Measurements from ENCODE around the gene HPS4. TPM values are rescaled to one million over a fixed set of nuclear protein-coding genes. Genes with fewer than 3 reads are reported as not detected.

Gene HPS4
- total RNA-seq, 1 experiment from 2014 or later, result 21.2 TPM

DNA sequence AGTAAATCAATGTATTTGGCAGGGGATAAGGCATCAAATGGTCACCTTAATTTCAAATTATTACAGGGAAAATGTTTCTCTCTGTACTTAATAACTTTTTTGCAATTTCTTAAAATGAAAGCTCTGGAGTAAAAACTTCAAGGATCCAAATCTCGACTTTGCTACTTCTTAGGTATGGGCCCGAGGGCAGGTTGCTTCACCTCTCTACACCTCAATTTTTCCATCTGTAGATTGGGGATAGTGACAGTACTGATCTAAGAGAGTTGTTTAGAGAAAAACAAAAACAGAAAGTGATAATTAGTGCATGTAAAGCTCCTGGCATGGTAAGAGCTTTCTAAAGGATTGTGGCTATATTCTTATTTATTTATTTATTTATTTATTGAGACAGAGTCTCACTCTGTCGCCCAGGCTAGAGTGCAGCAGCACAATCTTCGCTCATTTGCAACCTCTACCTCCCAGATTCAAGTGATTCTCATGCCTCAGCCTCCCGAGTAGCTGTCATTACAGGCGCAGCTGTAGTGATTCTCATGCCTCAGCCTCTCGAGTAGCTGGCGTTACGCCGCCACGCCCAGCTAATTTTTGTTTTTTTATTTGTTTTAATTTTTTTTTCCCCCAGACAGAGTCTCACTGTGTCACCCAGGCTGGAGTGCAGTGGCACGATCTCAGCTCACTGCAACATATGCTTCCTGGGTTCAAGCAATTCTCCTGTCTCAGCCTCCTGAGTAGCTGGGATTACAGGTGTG, 31.0 kb upstream of the HPS4 start:
- POLR2A ChIA-PET (ENCODE audit: unreplicated experiment), result interaction anchor here (0.7 kb wide), 1 partner anchor 1782 kb away, joined by 5 read pairs; no protein-coding TSS in a partner anchor
- intact Hi-C loops (cut with micrococcal nuclease; ENCODE audit: unreplicated experiment), result no loop called here

DNA sequence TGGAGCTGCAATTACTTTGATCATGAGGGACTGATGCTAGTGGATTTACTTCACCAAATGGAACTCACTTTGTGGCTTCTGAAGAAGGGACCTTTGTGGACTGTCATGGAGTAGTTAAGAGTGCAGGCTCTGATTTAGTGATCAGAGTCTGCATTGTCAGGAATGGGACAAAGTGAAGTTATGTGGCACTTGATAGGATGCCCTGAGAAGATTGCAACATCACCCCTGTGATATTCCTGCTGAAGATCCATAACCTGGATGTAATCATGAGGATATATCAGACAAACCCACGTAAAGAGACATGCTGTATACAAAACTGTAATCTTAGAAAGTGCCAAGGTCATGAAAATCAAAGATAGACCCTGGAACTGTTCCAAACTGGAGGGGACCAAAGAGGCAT, 30.3 kb upstream of the HPS4 start:
- DNase-seq, result no peak
- Histone ChIP-seq H3K4me3 (peak overlapping the region; percentile 95; the same call in 1 of the 2 replicates), H3K79me2 (ENCODE audit: low read depth) (peaks cover 33% of the 10 kb centered on the region), H3K4me2 (peak overlapping the region; percentile 100), H3K9me2 (ENCODE audit: insufficient read depth) (no peaks in the 10 kb centered on the region), H3K27me3 (ENCODE audit: insufficient read depth, low read depth) (no peaks in the 10 kb centered on the region), H3K36me3 (ENCODE audit: low read depth) (0 out of 2 replicates have a peak, but pooled peaks cover 8% of the 10 kb centered on the region), H3K9me3 (ENCODE audit: insufficient read depth, low read depth) (no peaks in the 10 kb centered on the region), H4K20me1 (ENCODE audit: insufficient read depth) (no peaks in the 10 kb centered on the region), H3K4me1 (replicated peaks; ENCODE audit: insufficient read depth) (peaks cover 22% of the 10 kb centered on the region), H3F3A (ENCODE audit: insufficient read depth, low read depth) (no peaks in the 10 kb centered on the region), H3K27ac (no peak overlapping the region), H2AFZ (no peak overlapping the region)
- BruUV-seq (replicated peaks), result no TSS peak
- ChIA-PET POLR2A (ENCODE audit: unreplicated experiment) (interaction anchor here (0.7 kb wide), 1 partner anchor 1267 kb away, joined by 8 read pairs; no protein-coding TSS in a partner anchor), CTCF (no interaction called here)
- intact Hi-C loops (cut with micrococcal nuclease; ENCODE audit: unreplicated experiment), result no loop called here
- TF ChIP-seq, protein P1, sequence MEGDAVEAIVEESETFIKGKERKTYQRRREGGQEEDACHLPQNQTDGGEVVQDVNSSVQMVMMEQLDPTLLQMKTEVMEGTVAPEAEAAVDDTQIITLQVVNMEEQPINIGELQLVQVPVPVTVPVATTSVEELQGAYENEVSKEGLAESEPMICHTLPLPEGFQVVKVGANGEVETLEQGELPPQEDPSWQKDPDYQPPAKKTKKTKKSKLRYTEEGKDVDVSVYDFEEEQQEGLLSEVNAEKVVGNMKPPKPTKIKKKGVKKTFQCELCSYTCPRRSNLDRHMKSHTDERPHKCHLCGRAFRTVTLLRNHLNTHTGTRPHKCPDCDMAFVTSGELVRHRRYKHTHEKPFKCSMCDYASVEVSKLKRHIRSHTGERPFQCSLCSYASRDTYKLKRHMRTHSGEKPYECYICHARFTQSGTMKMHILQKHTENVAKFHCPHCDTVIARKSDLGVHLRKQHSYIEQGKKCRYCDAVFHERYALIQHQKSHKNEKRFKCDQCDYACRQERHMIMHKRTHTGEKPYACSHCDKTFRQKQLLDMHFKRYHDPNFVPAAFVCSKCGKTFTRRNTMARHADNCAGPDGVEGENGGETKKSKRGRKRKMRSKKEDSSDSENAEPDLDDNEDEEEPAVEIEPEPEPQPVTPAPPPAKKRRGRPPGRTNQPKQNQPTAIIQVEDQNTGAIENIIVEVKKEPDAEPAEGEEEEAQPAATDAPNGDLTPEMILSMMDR (conservative IDR thresholded peaks at IDR 0.05), result no peak

More for the DNA sequence above, 31.0 kb upstream of the HPS4 start:
- H3K4me2 ChIP-seq, result peak overlapping the region; percentile 100; the same call in 1 of the 2 replicates
- no peak overlapping the region for H2AFZ ChIP-seq
- TF ChIP-seq, protein P1 (conservative IDR thresholded peaks at IDR 0.05), result no peak
- TF ChIP-seq EZH2 (IDR thresholded peaks at IDR 0.05; ENCODE audit: low read depth), result no peak
- BruUV-seq (replicated peaks), result no TSS peak
- H3K4me3 ChIP-seq, result no peak overlapping the region
- H3K4me1 ChIP-seq (replicated peaks; ENCODE audit: insufficient read depth), result peaks cover 22% of the 10 kb centered on the region
- peaks cover 33% of the 10 kb centered on the region for H3K79me2 ChIP-seq (ENCODE audit: low read depth)
- no peak for DNase-seq
- H3K36me3 ChIP-seq (ENCODE audit: low read depth), result 0 out of 2 replicates have a peak, but pooled peaks cover 8% of the 10 kb centered on the region
- no peaks in the 10 kb centered on the region for H3F3A ChIP-seq (ENCODE audit: insufficient read depth, low read depth)
- H3K27me3 ChIP-seq (ENCODE audit: insufficient read depth, low read depth), result no peaks in the 10 kb centered on the region
- no peaks in the 10 kb centered on the region for H4K20me1 ChIP-seq (ENCODE audit: insufficient read depth)
- CTCF ChIA-PET, result no interaction called here
- no peaks in the 10 kb centered on the region for H3K9me3 ChIP-seq (ENCODE audit: insufficient read depth, low read depth)
- no peaks in the 10 kb centered on the region for H3K9me2 ChIP-seq (ENCODE audit: insufficient read depth)
- H3K27ac ChIP-seq, result no peak overlapping the region

DNA sequence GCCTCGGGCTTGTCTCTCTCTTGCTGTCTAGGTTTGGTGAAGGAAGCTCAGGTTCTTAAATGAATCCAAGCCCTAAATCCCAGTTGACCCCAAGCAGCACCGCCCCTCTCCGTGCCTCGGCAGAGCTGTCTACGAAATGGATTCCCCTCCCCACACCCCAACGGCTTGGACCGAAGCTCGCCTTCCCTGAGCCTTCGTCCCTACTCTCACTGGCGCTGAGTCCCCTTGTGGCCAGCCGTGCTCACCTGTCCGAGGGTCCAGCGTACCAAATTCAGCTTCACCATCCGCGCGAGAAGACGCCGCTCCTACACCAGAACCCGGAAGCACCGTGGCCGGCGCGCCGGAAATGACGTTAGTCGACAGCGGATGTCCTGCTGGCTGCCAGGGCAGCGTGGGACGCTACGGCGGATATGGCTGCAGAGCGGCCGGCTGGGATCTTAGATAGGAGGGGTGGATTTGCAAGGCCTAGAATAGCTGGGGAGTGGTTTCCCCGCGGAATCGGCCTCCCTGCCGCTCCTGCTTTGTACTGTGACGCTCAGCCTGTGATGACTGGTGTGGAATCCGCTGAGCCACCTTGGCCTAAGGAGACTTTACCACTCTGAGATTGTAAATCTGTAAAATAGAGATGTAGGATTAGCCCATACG, 28.7 kb upstream of the HPS4 start, which contains the start of gene TFIP11:
Gene TFIP11, minus strand, starts transcription at position 325 of the 645 bp plus-strand sequence. CDS start 2,201 bp downstream, outside the sequence.
- H3K4me3 ChIP-seq, result peak within 1 kb of the TSS; percentile 95
- H2AFZ ChIP-seq, result peak within 1 kb of the TSS; percentile 96
- H3K27me3 ChIP-seq (ENCODE audit: insufficient read depth, low read depth), result no peaks in the 10 kb centered on the region
- ChIA-PET CTCF (no interaction called here), POLR2A (ENCODE audit: unreplicated experiment) (interaction anchor here (0.7 kb wide), 1 partner anchor 38 kb away, joined by 4 read pairs; no protein-coding TSS in a partner anchor)
- H3K9me3 ChIP-seq (ENCODE audit: insufficient read depth, low read depth), result no peaks in the 10 kb centered on the region
- H3K4me2 ChIP-seq, result peak within 1 kb of the TSS; percentile 100
- peak; percentile 82 to 90 for DNase-seq
- no peaks in the 10 kb centered on the region for H3F3A ChIP-seq (ENCODE audit: insufficient read depth, low read depth)
- BruUV-seq (replicated peaks), result no TSS peak
- intact Hi-C loops (cut with micrococcal nuclease; ENCODE audit: unreplicated experiment), result loop anchor here (1.0 kb wide), 1 partner anchor 78 kb away; the partner anchor contains the start of gene TPST2
- no peaks in the 10 kb centered on the region for H4K20me1 ChIP-seq (ENCODE audit: insufficient read depth)
- peak within 1 kb of the TSS; percentile 44 for H3K27ac ChIP-seq
- H3K4me1 ChIP-seq (replicated peaks; ENCODE audit: insufficient read depth), result peaks cover 15% of the 10 kb centered on the region
- H3K9me2 ChIP-seq (ENCODE audit: insufficient read depth), result no peaks in the 10 kb centered on the region
- H3K79me2 ChIP-seq (ENCODE audit: low read depth), result peaks cover 33% of the 10 kb centered on the region
- H3K36me3 ChIP-seq (ENCODE audit: low read depth), result 0 out of 2 replicates have a peak, but pooled peaks cover 8% of the 10 kb centered on the region
- TF ChIP-seq, protein P1 (conservative IDR thresholded peaks at IDR 0.05), result no peak
- TF ChIP-seq EZH2 (IDR thresholded peaks at IDR 0.05; ENCODE audit: low read depth), result no peak

All from PC-9 (cell line).